ENCODE measurements around the gene ADGRA1.
"Not testable (repeated sequence)": the region's sequence is repeated elsewhere in the genome, so short reads cannot be mapped to it uniquely, and the experiment has no call there.

Gene ADGRA1

GRCh38 chr10:133166828-133167692, 79.3 kb downstream of the ADGRA1 start:
- no peak for DNase-seq

GRCh38 chr10:133167693-133168616, 80.2 kb downstream of the ADGRA1 start:
- no peak for DNase-seq

- no peak for DNase-seq
Observed at GRCh38 chr10:133168617-133169031, 80.9 kb downstream of the ADGRA1 start.

GRCh38 chr10:133169173-133169947, 81.6 kb downstream of the ADGRA1 start:
- DNase-seq: no peak

- DNase-seq: no peak
Observed at GRCh38 chr10:133170092-133170491, 82.4 kb downstream of the ADGRA1 start.

- DNase-seq: no peak
Observed at GRCh38 chr10:133173860-133174640, 86.3 kb downstream of the ADGRA1 start.

GRCh38 chr10:133174689-133175263, 87.1 kb downstream of the ADGRA1 start:
- DNase-seq: no peak

GRCh38 chr10:133175624-133176023, 87.9 kb downstream of the ADGRA1 start:
- DNase-seq: not testable (repeated sequence)

- no peak for DNase-seq
Observed at GRCh38 chr10:133176546-133176945, 88.8 kb downstream of the ADGRA1 start.

GRCh38 chr10:133177380-133178157, 89.8 kb downstream of the ADGRA1 start:
- DNase-seq: no peak

GRCh38 chr10:133178357-133179127, 90.8 kb downstream of the ADGRA1 start:
- no peak for DNase-seq

- no peak for DNase-seq
Observed at GRCh38 chr10:133179128-133179520, 91.4 kb downstream of the ADGRA1 start.

GRCh38 chr10:133179651-133180050, 91.9 kb downstream of the ADGRA1 start:
- no peak for DNase-seq

- no peak for DNase-seq
Observed at GRCh38 chr10:133180192-133180964, 92.7 kb downstream of the ADGRA1 start.

- DNase-seq: no peak
Observed at GRCh38 chr10:133180965-133181639, 93.4 kb downstream of the ADGRA1 start.

Measured in NCI-H1694 treated with DMSO at 0.1 percent for 48 hours (cell line).